Epithelial cell of esophagus (primary cell): ENCODE results near the gene LMO1.

Experiments used
- DNase-seq: peaks from one replicate; pipeline ENCODE4 v3.0.0; 2010; ENCODE audit warnings: low read depth
- H3K4me3 ChIP-seq: 2 replicates; pipeline ENCODE4 v1.5.1; 2011; ENCODE audit warnings: mild to moderate bottlenecking, low read length, control low read depth
- TF ChIP-seq, protein P1 (sequence below): IDR thresholded peaks from 2 replicates; pipeline ENCODE4 v1.5.1; 2011; ENCODE audit warnings: low read depth, mild to moderate bottlenecking, low read length, control low read depth, inconsistent platforms; ENCODE audit not compliant: insufficient read depth; ENCODE audit errors: missing control alignments

LMO1 gene

DNA sequence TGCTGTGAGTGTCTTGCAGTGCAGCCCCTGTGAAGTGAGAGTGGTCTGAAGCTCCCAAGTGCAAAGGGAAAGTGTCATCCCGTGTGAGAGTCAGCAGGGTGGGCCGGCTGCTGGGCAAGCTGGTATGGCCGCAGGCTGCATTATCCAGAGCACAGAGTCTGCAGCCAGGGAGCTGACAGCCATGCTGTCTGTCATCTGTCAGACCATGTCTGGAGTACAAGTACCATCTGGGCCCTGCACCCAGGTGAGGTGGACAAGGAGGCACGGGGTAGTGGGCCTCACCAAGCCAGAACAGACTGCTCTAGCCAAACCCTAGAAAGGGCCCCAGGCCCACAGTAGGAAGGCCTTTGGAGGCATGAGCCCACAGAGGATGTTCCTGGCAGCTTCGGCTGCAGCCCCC is 20.2 kb downstream of the LMO1 start:
- DNase-seq, result no peak
- TF ChIP-seq, protein P1, sequence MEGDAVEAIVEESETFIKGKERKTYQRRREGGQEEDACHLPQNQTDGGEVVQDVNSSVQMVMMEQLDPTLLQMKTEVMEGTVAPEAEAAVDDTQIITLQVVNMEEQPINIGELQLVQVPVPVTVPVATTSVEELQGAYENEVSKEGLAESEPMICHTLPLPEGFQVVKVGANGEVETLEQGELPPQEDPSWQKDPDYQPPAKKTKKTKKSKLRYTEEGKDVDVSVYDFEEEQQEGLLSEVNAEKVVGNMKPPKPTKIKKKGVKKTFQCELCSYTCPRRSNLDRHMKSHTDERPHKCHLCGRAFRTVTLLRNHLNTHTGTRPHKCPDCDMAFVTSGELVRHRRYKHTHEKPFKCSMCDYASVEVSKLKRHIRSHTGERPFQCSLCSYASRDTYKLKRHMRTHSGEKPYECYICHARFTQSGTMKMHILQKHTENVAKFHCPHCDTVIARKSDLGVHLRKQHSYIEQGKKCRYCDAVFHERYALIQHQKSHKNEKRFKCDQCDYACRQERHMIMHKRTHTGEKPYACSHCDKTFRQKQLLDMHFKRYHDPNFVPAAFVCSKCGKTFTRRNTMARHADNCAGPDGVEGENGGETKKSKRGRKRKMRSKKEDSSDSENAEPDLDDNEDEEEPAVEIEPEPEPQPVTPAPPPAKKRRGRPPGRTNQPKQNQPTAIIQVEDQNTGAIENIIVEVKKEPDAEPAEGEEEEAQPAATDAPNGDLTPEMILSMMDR, result no peak
- H3K4me3 ChIP-seq, result no peak overlapping the region

GRCh38 chr11:8242499-8243280 is 21.0 kb downstream of the LMO1 start:
- DNase-seq, result no peak
- TF ChIP-seq, protein P1, result no peak
- H3K4me3 ChIP-seq, result no peak overlapping the region

GRCh38 chr11:8242118-8242475 is 21.6 kb downstream of the LMO1 start:
- no peak overlapping the region for H3K4me3 ChIP-seq
- TF ChIP-seq, protein P1, result no peak
- DNase-seq, result no peak

DNA sequence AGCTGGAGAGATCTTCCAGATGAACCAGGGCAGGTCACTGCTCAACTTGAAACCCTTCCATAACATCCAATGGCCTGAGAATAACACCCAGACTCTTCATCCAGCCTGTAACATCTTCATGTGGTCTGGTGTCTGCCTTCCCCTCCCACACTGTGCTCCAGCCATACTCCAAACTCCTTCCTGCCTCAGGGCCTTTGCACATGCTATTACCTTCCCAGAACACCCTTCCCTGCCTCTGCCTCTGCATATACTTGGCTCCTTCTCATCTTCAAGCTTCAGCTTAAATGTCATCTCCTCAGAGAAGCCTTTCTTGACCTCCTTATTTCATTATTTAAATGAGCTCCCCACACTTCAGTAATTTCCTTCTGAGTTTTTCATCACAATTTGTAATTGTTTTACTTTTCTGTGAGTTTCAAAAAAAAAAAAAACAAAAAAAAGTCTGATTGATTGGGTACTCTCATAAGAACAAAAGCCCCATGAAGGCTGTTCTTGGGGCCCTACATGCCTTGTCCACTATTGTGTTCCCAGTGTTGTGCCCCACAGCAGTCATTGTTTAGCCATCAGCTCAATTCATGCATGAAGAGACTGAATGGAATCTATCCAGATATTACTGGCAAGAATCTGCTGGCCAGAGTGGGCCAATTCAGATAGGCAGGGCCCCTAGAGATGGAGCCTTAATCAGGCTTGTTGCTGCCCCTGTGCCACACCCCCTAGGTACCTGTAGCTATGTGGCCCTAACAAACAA is 22.1 kb downstream of the LMO1 start:
- DNase-seq, result no peak
- TF ChIP-seq, protein P1, result no peak
- no peak overlapping the region for H3K4me3 ChIP-seq

DNA sequence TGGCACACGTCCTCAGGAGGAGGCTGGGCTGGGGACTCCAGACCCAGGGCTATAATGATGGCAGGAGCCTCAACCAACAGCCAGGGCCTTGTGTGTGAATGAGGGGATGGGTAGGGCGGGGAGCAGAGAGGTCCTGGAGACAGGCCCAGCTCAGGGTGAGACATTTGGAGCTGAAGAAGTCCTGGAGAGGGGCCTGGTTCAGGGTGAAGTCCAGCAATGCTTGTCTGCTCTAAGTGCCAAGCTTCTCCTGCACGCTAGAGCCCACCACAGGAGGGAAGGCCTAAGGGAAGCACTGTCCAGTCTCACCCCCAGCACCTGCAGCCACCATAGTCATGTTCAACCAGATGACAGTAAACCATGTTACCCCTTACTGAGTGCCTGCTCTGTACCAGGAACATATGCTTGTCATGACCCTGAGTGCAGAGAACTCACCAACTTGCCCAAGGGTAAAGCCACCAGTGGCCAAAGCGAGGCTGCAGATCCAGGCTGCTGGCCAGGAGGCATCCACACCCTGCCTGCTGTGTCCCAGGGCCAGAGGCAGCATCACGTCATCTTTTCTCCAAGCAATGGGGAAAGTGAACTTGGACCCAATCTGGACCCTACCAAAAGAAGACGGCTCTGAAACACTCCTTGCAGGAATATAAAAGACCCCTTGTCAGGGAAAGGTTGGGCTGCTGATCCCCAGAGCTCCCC is 24.0 kb downstream of the LMO1 start:
- TF ChIP-seq, protein P1, result no peak
- no peak for DNase-seq
- no peak overlapping the region for H3K4me3 ChIP-seq

DNA sequence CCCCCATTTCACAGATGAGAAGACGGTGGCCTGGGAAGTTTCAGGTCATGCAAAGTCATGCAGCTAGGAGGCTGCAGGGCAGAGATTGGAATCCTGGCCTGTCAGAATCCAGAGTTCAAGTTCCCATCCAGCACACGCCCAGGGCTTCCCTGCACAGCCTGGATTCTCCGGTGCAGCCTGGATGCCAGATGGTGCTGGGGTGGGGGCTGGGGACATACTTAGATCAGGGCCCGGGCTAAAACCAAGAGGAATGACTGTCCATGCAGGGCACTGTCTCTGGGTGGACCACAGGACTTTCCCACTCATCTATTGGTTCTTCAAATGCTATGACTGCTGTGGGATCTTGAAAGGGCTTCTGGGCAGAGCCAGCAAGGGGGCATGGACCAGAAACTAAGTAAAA is 24.6 kb downstream of the LMO1 start:
- DNase-seq, result no peak
- H3K4me3 ChIP-seq, result no peak overlapping the region
- TF ChIP-seq, protein P1, result no peak
